ENCODE data around the gene GJC2. TPM values are rescaled to one million over a fixed set of nuclear protein-coding genes. Genes with fewer than 3 reads are reported as not detected.

GJC2 gene
- total and polyA plus RNA-seq, 10 of the 15 experiments (the other 5 are each of a cell fraction or from before 2014, with no cell fraction given): 0.04 to 0.44 (median 0.07) TPM; not detected in 4

DNA sequence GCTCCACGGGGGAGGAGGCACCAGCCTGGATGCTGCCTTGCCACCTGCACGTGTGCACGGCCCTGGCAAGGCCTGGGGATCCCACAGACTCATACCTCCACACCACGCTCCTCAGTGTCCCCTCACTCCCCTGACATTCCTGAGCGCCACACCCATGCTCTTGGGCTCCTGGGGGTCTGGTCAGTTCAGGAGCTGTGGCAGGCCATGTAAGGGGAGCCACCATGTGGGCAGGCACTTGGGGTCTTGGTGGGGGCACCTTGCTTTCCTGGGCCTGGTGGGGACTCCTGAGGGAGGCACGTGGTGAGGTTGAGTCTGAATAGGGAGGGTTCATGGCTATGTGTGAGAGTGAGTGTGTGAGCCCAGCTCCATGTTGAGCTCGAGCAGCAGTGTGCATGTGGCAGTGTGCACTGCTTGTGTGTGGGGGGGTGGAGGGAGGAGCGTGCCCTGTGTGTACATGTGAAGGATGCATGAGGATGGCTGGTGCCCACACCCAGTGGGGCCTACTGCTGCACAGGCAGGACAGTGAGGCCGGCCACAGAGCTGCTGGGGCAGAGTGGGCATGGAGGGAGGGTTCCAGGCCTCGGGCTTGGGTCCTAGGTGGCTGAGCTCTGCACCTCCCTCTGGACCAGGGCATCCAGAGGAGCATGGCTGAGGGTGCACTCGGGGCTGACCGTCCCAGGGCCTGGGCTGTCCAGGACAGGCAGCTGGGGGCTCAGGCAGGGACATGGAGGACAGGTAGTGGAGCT lies 1.6 kb downstream of the GJC2 start:
- ATAC-seq (peak; percentile 8), FAIRE-seq (no peak), DNase-seq (ENCODE audit: low read depth, low spot score) (no peak)
- H3K4me3 ChIP-seq: no peak overlapping the region
- no peaks in the 10 kb centered on the region for H3K4me1 ChIP-seq (ENCODE audit: control insufficient read depth, insufficient read depth, low read length)
- H2AFZ ChIP-seq (ENCODE audit: control insufficient read depth, low read depth, low read length): no peak overlapping the region
- intact Hi-C loops (cut with micrococcal nuclease; ENCODE audit: unreplicated experiment): no loop called here
- ChIA-PET POLR2A (no interaction called here), CTCF (no interaction called here), SMC1A (ENCODE audit: uncharacterized antibody, unreplicated experiment) (no interaction called here), RAD21 (ENCODE audit: unreplicated experiment) (no interaction called here)
- H3K36me3 ChIP-seq (ENCODE audit: control insufficient read depth in 2 of 2, insufficient read depth in 2 of 2, low read length in 1 of 2): peaks cover 0 to 13% of the 10 kb centered on the region in 2 experiments; a peak in 3 of 4 replicates
- peak; percentile 46; the same call in 1 of the 2 replicates for TF ChIP-seq POLR2AphosphoS2 (IDR thresholded peaks at IDR 0.05; ENCODE audit: low read depth, low read length)
- TF ChIP-seq, protein P1, sequence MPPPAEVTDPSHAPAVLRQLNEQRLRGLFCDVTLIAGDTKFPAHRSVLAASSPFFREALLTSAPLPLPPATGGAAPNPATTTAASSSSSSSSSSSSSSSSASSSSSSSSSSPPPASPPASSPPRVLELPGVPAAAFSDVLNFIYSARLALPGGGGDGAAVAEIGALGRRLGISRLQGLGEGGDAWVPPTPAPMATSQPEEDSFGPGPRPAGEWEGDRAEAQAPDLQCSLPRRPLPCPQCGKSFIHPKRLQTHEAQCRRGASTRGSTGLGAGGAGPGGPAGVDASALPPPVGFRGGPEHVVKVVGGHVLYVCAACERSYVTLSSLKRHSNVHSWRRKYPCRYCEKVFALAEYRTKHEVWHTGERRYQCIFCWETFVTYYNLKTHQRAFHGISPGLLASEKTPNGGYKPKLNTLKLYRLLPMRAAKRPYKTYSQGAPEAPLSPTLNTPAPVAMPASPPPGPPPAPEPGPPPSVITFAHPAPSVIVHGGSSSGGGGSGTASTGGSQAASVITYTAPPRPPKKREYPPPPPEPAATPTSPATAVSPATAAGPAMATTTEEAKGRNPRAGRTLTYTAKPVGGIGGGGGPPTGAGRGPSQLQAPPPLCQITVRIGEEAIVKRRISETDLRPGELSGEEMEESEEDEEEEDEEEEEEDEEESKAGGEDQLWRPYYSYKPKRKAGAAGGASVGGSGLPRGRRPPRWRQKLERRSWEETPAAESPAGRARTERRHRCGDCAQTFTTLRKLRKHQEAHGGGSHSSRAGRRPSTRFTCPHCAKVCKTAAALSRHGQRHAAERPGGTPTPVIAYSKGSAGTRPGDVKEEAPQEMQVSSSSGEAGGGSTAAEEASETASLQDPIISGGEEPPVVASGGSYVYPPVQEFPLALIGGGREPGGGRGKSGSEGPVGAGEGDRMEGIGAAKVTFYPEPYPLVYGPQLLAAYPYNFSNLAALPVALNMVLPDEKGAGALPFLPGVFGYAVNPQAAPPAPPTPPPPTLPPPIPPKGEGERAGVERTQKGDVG (CRISPR knock-in tag; IDR thresholded peaks at IDR 0.05): no peak
- no peak overlapping the region for H3K4me2 ChIP-seq (ENCODE audit: control insufficient read depth, insufficient read depth)
- H4K20me1 ChIP-seq (ENCODE audit: control insufficient read depth, insufficient read depth): no peaks in the 10 kb centered on the region
- no peak overlapping the region for H3K9ac ChIP-seq (ENCODE audit: control insufficient read depth, insufficient read depth, low read length)
- peaks cover 4% of the 10 kb centered on the region for H3K79me2 ChIP-seq (ENCODE audit: control insufficient read depth, insufficient read depth, low read length)
- no TSS peak for BruUV-seq (replicated peaks)
- no peaks in the 10 kb centered on the region for H3K27me3 ChIP-seq (replicated peaks in 1 of 2; ENCODE audit: control insufficient read depth in 2 of 2, insufficient read depth in 2 of 2, low read length in 1 of 2)
- 71% methylated on average over 12 of the region's 12 CpGs for WGBS (ENCODE audit: insufficient coverage, insufficient replicate concordance, low lambda C conversion rate, missing lambda C conversion rate)
- H3K27ac ChIP-seq (ENCODE audit: control insufficient read depth, insufficient read depth): no peak overlapping the region
- in situ Hi-C loops (cut with MboI): no loop called here
- H3K9me3 ChIP-seq (replicated peaks; ENCODE audit: control insufficient read depth, insufficient read depth, low read length): no peaks in the 10 kb centered on the region
